Fibroblast of lung (primary cell): ENCODE measurements around the gene NAB2. TPM values are rescaled to one million over a fixed set of nuclear protein-coding genes. Genes with fewer than 3 reads are reported as not detected.

Experiments used
- DNase-seq, 2 donors: peaks; one replicate each; pipeline versions ENCODE4 v3.0.0 to v3.0.0-alpha.2; 2010; ENCODE audit warnings: low read depth in 2 of 2
- H2AFZ ChIP-seq: 2 replicates; pipeline ENCODE4 v1.5.1; 2012; ENCODE audit warnings: low read length, control low read depth, inconsistent platforms
- H3K27ac ChIP-seq: 2 replicates; pipeline ENCODE4 v1.5.1; 2011; ENCODE audit warnings: low read length, control low read depth; ENCODE audit not compliant: insufficient read depth
- H3K27me3 ChIP-seq: 2 replicates; pipeline ENCODE4 v1.5.1; 2011; ENCODE audit warnings: mild to moderate bottlenecking, low read length; ENCODE audit not compliant: control insufficient read depth, insufficient read depth
- H3K36me3 ChIP-seq: 2 replicates; pipeline ENCODE4 v1.5.1; 2011; ENCODE audit warnings: low read length; ENCODE audit not compliant: control insufficient read depth, insufficient read depth
- H3K4me1 ChIP-seq: 2 replicates; pipeline ENCODE4 v1.5.1; 2011; ENCODE audit warnings: low read length; ENCODE audit not compliant: control insufficient read depth, insufficient read depth; ENCODE audit errors: extremely low read depth
- H3K4me2 ChIP-seq: 2 replicates; pipeline ENCODE4 v1.5.1; 2011; ENCODE audit warnings: low read length, control low read depth; ENCODE audit not compliant: insufficient read depth; ENCODE audit errors: extremely low read depth
- H3K4me3 ChIP-seq, 4 experiments: fragments of 200-600 bp in 1 of 4; sonication (generic) in 1 of 4; replicated peaks in 1 of 4; 2 replicates each; pipeline ENCODE4 v1.5.1; 2011 to 2016; ENCODE audit warnings: low read length in 4 of 4, low read depth in 3 of 4, mild to moderate bottlenecking in 3 of 4, control low read depth in 2 of 4, inconsistent platforms in 1 of 4, mixed read lengths in 1 of 4; ENCODE audit not compliant: insufficient read depth in 1 of 4; ENCODE audit errors: control extremely low read depth in 1 of 4
- H3K79me2 ChIP-seq: 2 replicates; pipeline ENCODE4 v1.5.1; 2012; ENCODE audit warnings: mild to moderate bottlenecking, low read length, inconsistent platforms; ENCODE audit not compliant: control insufficient read depth, insufficient read depth
- H3K9ac ChIP-seq: 2 replicates; pipeline ENCODE4 v1.5.1; 2011; ENCODE audit warnings: mild to moderate bottlenecking, low read length, control low read depth; ENCODE audit not compliant: insufficient read depth
- H3K9me3 ChIP-seq: 2 replicates; pipeline ENCODE4 v1.5.1; 2012; ENCODE audit warnings: low read depth, low read length; ENCODE audit not compliant: control insufficient read depth, insufficient read depth
- H4K20me1 ChIP-seq: 2 replicates; pipeline ENCODE4 v1.5.1; 2011; ENCODE audit warnings: low read length; ENCODE audit not compliant: control insufficient read depth, insufficient read depth; ENCODE audit errors: extremely low read depth
- EZH2 ChIP-seq: IDR thresholded peaks from 2 replicates; pipeline ENCODE4 v1.5.1; 2012; ENCODE audit warnings: low read length, control low read depth, mild to moderate bottlenecking; ENCODE audit errors: missing control alignments
- polyA plus RNA-seq, 2 donors: library from polyadenylated mRNA; depleted of rRNA in 1 of 2; stranded (reverse) in 1 of 2; unstranded in 1 of 2; fragments of >200 nt; gene quantifications; 2 replicates each; pipeline ENCODE4 v1.2.1, GENCODE V29; 2011 to 2012; ENCODE audit warnings: missing spikeins in 1 of 2
- total RNA-seq: library from RNA; depleted of rRNA; stranded (reverse); fragments of >200 nt; gene quantifications from 2 replicates; pipeline ENCODE4 v1.2.1, GENCODE V29; 2014
- TF ChIP-seq, protein P1 (sequence below), 2 donors: IDR thresholded peaks in 1 of 2; conservative IDR thresholded peaks in 1 of 2; 1 replicate in 1 of 2; 2 replicates in 1 of 2; pipeline ENCODE4 v1.5.1; 2011 to 2012; ENCODE audit warnings: low read length in 2 of 2, control low read depth in 1 of 2, inconsistent platforms in 1 of 2, low read depth in 1 of 2, mild to moderate bottlenecking in 1 of 2

Gene NAB2
- total and polyA plus RNA-seq, 2 donors (not counting 1 experiment from before 2014, with no cell fraction given), result 31.3 to 39.6 TPM

DNA sequence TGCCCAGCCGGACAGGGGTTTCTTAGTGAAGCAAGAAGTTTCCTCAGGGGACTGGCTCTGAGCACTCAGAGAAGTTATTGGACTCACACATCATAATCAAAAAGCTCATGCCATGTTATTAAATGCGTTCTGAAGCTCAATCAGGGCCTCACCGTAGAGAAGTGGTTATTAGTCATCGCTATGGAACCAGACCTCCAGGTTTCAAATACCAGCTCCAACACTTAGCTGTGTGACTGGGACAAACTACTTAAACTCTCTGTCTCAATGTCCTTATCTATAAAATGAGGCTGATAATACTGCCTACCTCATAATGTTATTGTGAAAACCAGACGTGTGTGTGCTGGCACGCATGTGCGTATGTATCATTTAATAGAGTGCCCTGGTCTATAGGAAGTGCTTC, 14.9 kb downstream of the NAB2 start:
- Histone ChIP-seq H2AFZ (no peak overlapping the region), H3K4me3 (no peak overlapping the region), H3K27me3 (no peaks in the 10 kb centered on the region), H3K4me2 (no peak overlapping the region), H3K9me3 (no peaks in the 10 kb centered on the region), H3K4me1 (no peaks in the 10 kb centered on the region), H4K20me1 (no peaks in the 10 kb centered on the region), H3K27ac (no peak overlapping the region), H3K79me2 (peaks cover 2% of the 10 kb centered on the region), H3K36me3 (peaks cover 31% of the 10 kb centered on the region), H3K9ac (no peak overlapping the region)
- no peak for TF ChIP-seq EZH2
- TF ChIP-seq, protein P1, sequence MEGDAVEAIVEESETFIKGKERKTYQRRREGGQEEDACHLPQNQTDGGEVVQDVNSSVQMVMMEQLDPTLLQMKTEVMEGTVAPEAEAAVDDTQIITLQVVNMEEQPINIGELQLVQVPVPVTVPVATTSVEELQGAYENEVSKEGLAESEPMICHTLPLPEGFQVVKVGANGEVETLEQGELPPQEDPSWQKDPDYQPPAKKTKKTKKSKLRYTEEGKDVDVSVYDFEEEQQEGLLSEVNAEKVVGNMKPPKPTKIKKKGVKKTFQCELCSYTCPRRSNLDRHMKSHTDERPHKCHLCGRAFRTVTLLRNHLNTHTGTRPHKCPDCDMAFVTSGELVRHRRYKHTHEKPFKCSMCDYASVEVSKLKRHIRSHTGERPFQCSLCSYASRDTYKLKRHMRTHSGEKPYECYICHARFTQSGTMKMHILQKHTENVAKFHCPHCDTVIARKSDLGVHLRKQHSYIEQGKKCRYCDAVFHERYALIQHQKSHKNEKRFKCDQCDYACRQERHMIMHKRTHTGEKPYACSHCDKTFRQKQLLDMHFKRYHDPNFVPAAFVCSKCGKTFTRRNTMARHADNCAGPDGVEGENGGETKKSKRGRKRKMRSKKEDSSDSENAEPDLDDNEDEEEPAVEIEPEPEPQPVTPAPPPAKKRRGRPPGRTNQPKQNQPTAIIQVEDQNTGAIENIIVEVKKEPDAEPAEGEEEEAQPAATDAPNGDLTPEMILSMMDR (conservative IDR thresholded peaks at IDR 0.05 in 1 of 2, IDR thresholded peaks at IDR 0.05 in 1 of 2; ENCODE audit: low read depth in 1 of 2, low read length in 2 of 2), result no peak
- DNase-seq, result peak in 1 of 2 donors; percentile 54

- Histone ChIP-seq H3K4me1 (no peaks in the 10 kb centered on the region), H2AFZ (no peak overlapping the region), H3K36me3 (peaks cover 29% of the 10 kb centered on the region), H4K20me1 (no peaks in the 10 kb centered on the region), H3K4me3 (no peak overlapping the region), H3K9ac (no peak overlapping the region), H3K9me3 (no peaks in the 10 kb centered on the region), H3K27me3 (no peaks in the 10 kb centered on the region), H3K27ac (no peak overlapping the region), H3K79me2 (peaks cover 2% of the 10 kb centered on the region), H3K4me2 (no peak overlapping the region)
- TF ChIP-seq, protein P1 (conservative IDR thresholded peaks at IDR 0.05 in 1 of 2, IDR thresholded peaks at IDR 0.05 in 1 of 2; ENCODE audit: low read depth in 1 of 2, low read length in 2 of 2), result no peak
- TF ChIP-seq EZH2, result no peak
- no peak for DNase-seq
These were observed 15.5 kb downstream of the NAB2 start for GRCh38 chr12:57104292-57104910.

DNA sequence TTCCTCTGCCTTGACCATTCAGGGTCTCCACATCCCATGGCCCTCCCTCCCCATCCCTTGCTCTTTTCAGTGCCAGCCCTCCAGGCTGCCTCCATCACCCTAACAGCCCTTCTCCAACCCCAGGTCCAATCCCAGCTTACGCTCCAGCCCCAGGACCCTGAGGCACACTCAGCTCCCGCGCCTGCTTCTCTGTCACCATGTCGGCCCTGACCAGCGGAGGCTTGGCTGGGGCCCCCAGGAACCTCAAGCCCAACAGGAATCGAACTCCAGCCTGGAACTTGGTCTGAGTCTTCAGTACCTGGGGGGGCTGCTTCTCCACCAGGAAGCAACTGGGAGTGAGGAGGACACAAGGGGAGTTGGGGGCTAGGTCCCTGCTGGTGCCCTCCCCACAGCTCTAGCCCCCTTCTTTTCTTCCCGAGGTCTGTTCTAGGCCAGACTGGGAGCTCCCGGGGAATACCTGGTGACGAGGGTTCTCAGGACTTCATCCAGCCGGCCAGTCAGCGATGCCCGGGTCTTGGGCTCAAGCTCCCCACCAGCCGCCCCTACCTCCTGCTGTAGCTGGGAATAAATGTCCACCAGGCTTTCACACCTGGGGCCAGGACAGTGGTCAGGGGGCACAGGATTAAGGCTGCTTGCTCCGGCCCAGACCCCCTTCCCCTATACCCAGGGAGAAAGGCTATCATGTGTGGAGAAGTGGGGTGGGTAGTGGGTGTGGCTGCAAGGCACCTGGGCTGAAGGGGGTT, 16.3 kb downstream of the NAB2 start:
- no peak for TF ChIP-seq EZH2
- TF ChIP-seq, protein P1 (conservative IDR thresholded peaks at IDR 0.05 in 1 of 2, IDR thresholded peaks at IDR 0.05 in 1 of 2; ENCODE audit: low read depth in 1 of 2, low read length in 2 of 2), result no peak
- DNase-seq, result no peak
- no peaks in the 10 kb centered on the region for H3K4me1 ChIP-seq
- H3K9me3 ChIP-seq, result no peaks in the 10 kb centered on the region
- peaks cover 10% of the 10 kb centered on the region for H3K79me2 ChIP-seq
- no peak overlapping the region for H3K4me3 ChIP-seq
- H3K9ac ChIP-seq, result no peak overlapping the region
- H3K4me2 ChIP-seq, result no peak overlapping the region
- no peaks in the 10 kb centered on the region for H3K27me3 ChIP-seq
- no peak overlapping the region for H2AFZ ChIP-seq
- peaks cover 23% of the 10 kb centered on the region for H3K36me3 ChIP-seq
- no peaks in the 10 kb centered on the region for H4K20me1 ChIP-seq
- no peak overlapping the region for H3K27ac ChIP-seq
